ENCODE data around the gene CFAP65.

CFAP65 gene

GRCh38 chr2:219016721-219017120 lies 24.6 kb downstream of the CFAP65 start:
- DNase-seq (ENCODE audit: low read depth): no peak

GRCh38 chr2:219010873-219011272 lies 30.4 kb downstream of the CFAP65 start:
- no peak for DNase-seq (ENCODE audit: low read depth)

- DNase-seq (ENCODE audit: low read depth): no peak
These were observed 31.1 kb downstream of the CFAP65 start for GRCh38 chr2:219010162-219010756.

- no peak for DNase-seq (ENCODE audit: low read depth)
These were observed 32.0 kb downstream of the CFAP65 start for GRCh38 chr2:219009294-219009693.

GRCh38 chr2:219003979-219004378 lies 37.3 kb downstream of the CFAP65 start:
- DNase-seq (ENCODE audit: low read depth): no peak

- DNase-seq (ENCODE audit: low read depth): no peak
These were observed 38.1 kb downstream of the CFAP65 start for GRCh38 chr2:219003267-219003634.

- peak; percentile 45 for DNase-seq (ENCODE audit: low read depth)
These were observed 38.7 kb downstream of the CFAP65 start for GRCh38 chr2:219002395-219003266.

- no peak for DNase-seq (ENCODE audit: low read depth)
These were observed 39.5 kb downstream of the CFAP65 start for GRCh38 chr2:219001577-219002394.

GRCh38 chr2:219001100-219001576 lies 40.2 kb downstream of the CFAP65 start:
- no peak for DNase-seq (ENCODE audit: low read depth)

- DNase-seq (ENCODE audit: low read depth): no peak
These were observed 40.8 kb downstream of the CFAP65 start for GRCh38 chr2:219000569-219000960.

GRCh38 chr2:218999881-219000568 lies 41.3 kb downstream of the CFAP65 start:
- DNase-seq (ENCODE audit: low read depth): no peak

- DNase-seq (ENCODE audit: low read depth): no peak
These were observed 42.1 kb downstream of the CFAP65 start for GRCh38 chr2:218999021-218999880.

GRCh38 chr2:218998414-218999002 lies 42.8 kb downstream of the CFAP65 start:
- DNase-seq (ENCODE audit: low read depth): no peak

- no peak for DNase-seq (ENCODE audit: low read depth)
These were observed 43.6 kb downstream of the CFAP65 start for GRCh38 chr2:218997731-218998130.

GRCh38 chr2:218996937-218997336 lies 44.4 kb downstream of the CFAP65 start:
- DNase-seq (ENCODE audit: low read depth): no peak

- DNase-seq (ENCODE audit: low read depth): peak; percentile 61
These were observed 45.2 kb downstream of the CFAP65 start for GRCh38 chr2:218995972-218996711.

GRCh38 chr2:218995561-218995960 lies 45.8 kb downstream of the CFAP65 start:
- DNase-seq (ENCODE audit: low read depth): no peak

- no peak for DNase-seq (ENCODE audit: low read depth)
These were observed 47.7 kb downstream of the CFAP65 start, which contains the start of gene CRYBA2 for GRCh38 chr2:218993345-218994315. TSS of gene CRYBA2 (minus strand) at chr2:218993422. CDS start at chr2:218993176, 246 bp downstream.
